Mucosa of descending colon (tissue), 3 donors: ENCODE measurements around the gene LDLRAD4. TPM values are rescaled to one million over a fixed set of nuclear protein-coding genes. Genes with fewer than 3 reads are reported as not detected.
A peak's percentile ranks its signal among the peaks of the same experiment; 100 is the strongest.

Experiments used
- ATAC-seq: fragments of 200-7000 bp; cut with Tn5 transposase; one replicate; pipeline ENCODE4 v1.9.1; 2020; ENCODE audit warnings: mild to moderate bottlenecking, moderate library complexity
- DNase-seq, 3 donors: peaks; one replicate each; pipeline ENCODE4 v3.0.0-alpha.2; 2020
- H3K36me3 ChIP-seq: fragments of 200-600 bp; one replicate; pipeline ENCODE4 v1.8.0; 2021; ENCODE audit warnings: low read depth, mild to moderate bottlenecking
- H3K4me1 ChIP-seq: fragments of 200-600 bp; one replicate; pipeline ENCODE4 v1.8.0; 2021; ENCODE audit warnings: low read depth, mild to moderate bottlenecking
- H3K4me3 ChIP-seq: fragments of 200-600 bp; one replicate; pipeline ENCODE4 v1.8.0; 2021; ENCODE audit warnings: mild to moderate bottlenecking
- H3K9me3 ChIP-seq: fragments of 200-600 bp; one replicate; pipeline ENCODE4 v1.8.0; 2021; ENCODE audit warnings: mild to moderate bottlenecking
- CTCF ChIP-seq: fragments of 200-600 bp; IDR thresholded peaks from one replicate; pipeline ENCODE4 v1.8.0; 2022; ENCODE audit warnings: antibody characterized with exemption, mild to moderate bottlenecking
- intact Hi-C, 2 donors: fragments of 100-400 bp; cut with DNase I in 1 of 2; cut with micrococcal nuclease in 1 of 2; formaldehyde crosslinking; loops; one replicate each; pipeline versions ENCODE4 v1.11.0 to v1.11.1; 2022; cut with DNase I, micrococcal nuclease
- long read RNA-seq, 2 donors: library from polyadenylated mRNA; unstranded; transcript quantifications; one replicate each; pipeline ENCODE4 v2.0.0, GENCODE V29; 2019 to 2021
- total RNA-seq, 3 donors: library from RNA; stranded (reverse); fragmentation: NEBNext Ultra II Directional in 2 of 3; extraction: Animal tissue kit (Norgen Biotek cat#: 25700) in 2 of 3; gene quantifications; one replicate each; pipeline versions ENCODE4 v1.2.1 to v1.2.4, GENCODE V29; 2021 to 2023
- donor health status: DM: no; HTN: no; CAD: no; lungs with moderate emphysema.
- donor health status: DM: no; HTN: no; CAD: no.
- donor health status: DM: no; HTN: yes; CAD: no.

Gene LDLRAD4
- total RNA-seq: 10 to 100 TPM; 36.8 to 41.0 (median 37.4) TPM
- long read RNA-seq, donor 1, partial matches to known transcripts: 0 of 13 reads
- long read RNA-seq, donor 1, other reads (novel, unspliced or antisense): 13 of 13 reads
- long read RNA-seq, donor 2, partial matches to known transcripts: 0 of 5 reads
- long read RNA-seq, donor 2, other reads (novel, unspliced or antisense): 5 of 5 reads

GRCh38 chr18:13218368-13218991, at the start of gene LDLRAD4:
Gene LDLRAD4 (plus strand): TSS chr18:13218760.
- no peaks in the 10 kb centered on the region for H3K9me3 ChIP-seq
- peaks cover 58% of the 10 kb centered on the region for H3K4me1 ChIP-seq
- H3K4me3 ChIP-seq: peak within 1 kb of the TSS; percentile 75
- H3K36me3 ChIP-seq: no peaks in the 10 kb centered on the region
- peak; percentile 9 for ATAC-seq
- DNase-seq: peak; percentile 59 to 73 (median 69)
- intact Hi-C loops: loop anchor here (5.0 to 10.0 kb wide), 3 partner anchors 316 to 409 kb away; no protein-coding TSS in a partner anchor
- no peak for TF ChIP-seq CTCF

GRCh38 chr18:13173578-13174145, 44.9 kb upstream of the LDLRAD4 start:
- Histone ChIP-seq H3K36me3 (no peaks in the 10 kb centered on the region), H3K4me1 (peaks cover 10% of the 10 kb centered on the region), H3K4me3 (no peak overlapping the region), H3K9me3 (no peaks in the 10 kb centered on the region)
- TF ChIP-seq CTCF: no peak
- intact Hi-C loops: no loop called here
- DNase-seq: no peak
- no peak for ATAC-seq

GRCh38 chr18:13175266-13175665, 43.3 kb upstream of the LDLRAD4 start:
- no peak for ATAC-seq
- no peak for TF ChIP-seq CTCF
- Histone ChIP-seq H3K4me3 (no peak overlapping the region), H3K4me1 (peaks cover 19% of the 10 kb centered on the region), H3K36me3 (peaks cover 4% of the 10 kb centered on the region), H3K9me3 (no peaks in the 10 kb centered on the region)
- no peak for DNase-seq
- intact Hi-C loops: no loop called here

DNA sequence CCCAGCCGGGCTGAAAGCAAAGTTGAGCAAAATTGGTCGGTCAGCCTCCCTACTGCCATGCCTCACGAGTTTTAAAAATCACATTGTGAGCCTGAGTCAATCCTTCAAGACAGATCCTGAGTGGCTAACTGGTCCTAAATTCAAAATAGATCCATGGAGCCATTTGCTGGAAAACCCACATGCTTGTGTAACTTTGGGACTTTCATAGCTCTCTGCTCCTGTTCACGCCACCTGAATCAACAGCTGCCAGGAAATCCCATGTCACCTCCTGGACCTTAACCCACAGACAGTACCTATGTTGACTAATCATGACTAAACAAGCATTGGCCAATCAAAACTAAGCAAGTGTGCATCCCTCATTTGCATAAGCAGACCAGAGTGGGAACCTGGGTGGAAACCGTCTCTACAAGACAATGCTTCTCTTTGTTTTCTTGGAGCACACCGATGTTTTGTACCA, 42.8 kb upstream of the LDLRAD4 start:
- H3K9me3 ChIP-seq: no peaks in the 10 kb centered on the region
- DNase-seq (no peak), ATAC-seq (peak; percentile 64)
- no peak for TF ChIP-seq CTCF
- H3K36me3 ChIP-seq: peaks cover 4% of the 10 kb centered on the region
- no peak overlapping the region for H3K4me3 ChIP-seq
- intact Hi-C loops: no loop called here
- peaks cover 19% of the 10 kb centered on the region for H3K4me1 ChIP-seq

DNA sequence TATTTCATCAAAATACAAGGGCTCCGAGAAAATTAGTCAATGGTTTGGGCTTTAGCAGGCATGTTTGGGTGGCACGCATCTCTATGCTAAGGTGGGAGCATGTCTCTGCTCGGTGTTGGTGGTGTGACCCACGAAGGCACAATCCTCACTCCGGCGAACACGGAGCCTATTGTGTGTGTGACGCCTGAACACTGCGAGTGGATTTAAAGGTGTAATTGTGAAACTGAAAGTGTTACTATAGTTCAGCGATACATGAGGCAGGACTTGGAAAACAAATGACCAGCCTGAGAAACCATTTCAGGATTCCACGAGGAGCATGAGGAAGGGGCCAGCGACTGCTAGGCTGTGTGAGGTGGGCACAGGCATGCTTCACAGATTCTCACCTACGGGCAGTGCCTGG, 41.7 kb upstream of the LDLRAD4 start:
- DNase-seq: peak in 2 of 3 donors; percentile 51 to 62
- H3K4me1 ChIP-seq: peaks cover 20% of the 10 kb centered on the region
- H3K4me3 ChIP-seq: no peak overlapping the region
- peak; percentile 65 for ATAC-seq
- no peak for TF ChIP-seq CTCF
- no peaks in the 10 kb centered on the region for H3K9me3 ChIP-seq
- intact Hi-C loops: no loop called here
- peaks cover 4% of the 10 kb centered on the region for H3K36me3 ChIP-seq
